ENCODE data around the gene TMEM150B. TPM values are rescaled to one million over a fixed set of nuclear protein-coding genes. Genes with fewer than 3 reads are reported as not detected.

TMEM150B gene, protein sequence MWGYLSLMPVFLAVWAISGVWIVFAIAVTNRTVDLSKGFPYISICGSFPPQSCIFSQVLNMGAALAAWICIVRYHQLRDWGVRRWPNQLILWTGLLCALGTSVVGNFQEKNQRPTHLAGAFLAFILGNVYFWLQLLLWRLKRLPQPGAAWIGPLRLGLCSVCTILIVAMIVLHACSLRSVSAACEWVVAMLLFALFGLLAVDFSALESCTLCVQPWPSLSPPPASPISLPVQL
- polyA plus RNA-seq (2011; rRNA removed) (0.39 and 0.52 TPM in 2 replicates), polyA plus RNA-seq (2017; fragmentation: RNase III; extraction: RNeasy Plus Mini Kit Qiagen cat#74134 plus additional on column Dnase treatment) (0.26 to 0.45 TPM (median 0.26 TPM) in 3 replicates), polyA minus RNA-seq (2011; rRNA and poly(A)+ RNA removed) (0.78 and 1.1 TPM in 2 replicates)
- polyA plus RNA-seq (2012; cell fraction: cytosol; rRNA removed) = 0.12 and 0.16 TPM in 2 replicates
- 0.51 and 0.58 TPM in 2 replicates for polyA plus RNA-seq (2012; cell fraction: nucleus; rRNA removed)

DNA sequence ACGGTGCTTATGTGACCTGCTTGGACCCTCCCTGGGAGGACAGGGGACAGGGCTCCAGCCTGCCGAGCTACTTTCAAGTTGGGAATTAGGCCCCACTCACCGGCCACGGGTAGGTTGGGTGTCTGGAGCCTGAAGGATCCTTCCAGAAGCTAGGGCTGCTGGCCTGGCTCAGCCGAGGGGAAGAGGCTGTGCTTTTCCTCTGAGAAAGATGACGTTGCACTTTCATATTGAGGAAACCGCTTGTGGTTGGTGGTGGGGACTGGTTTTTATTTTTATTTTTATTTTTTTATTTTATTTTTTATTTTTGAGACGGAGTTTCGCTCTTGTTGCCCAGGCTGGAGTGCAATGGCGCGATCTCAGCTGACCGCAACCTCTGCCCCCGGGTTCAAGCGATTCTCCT, at the start of gene TMEM150B:
TMEM150B (minus strand) TSS at position 170 of the 400 bp plus-strand sequence. CDS start 4,305 bp downstream, outside the sequence.
- 91% methylated on average over 14 of the region's 14 CpGs for WGBS (ENCODE audit: missing lambda C conversion rate)
- Histone ChIP-seq H3K4me2 (no peak within 1 kb of the TSS), H3K9me3 (no peaks in the 10 kb centered on the region), H3K27ac (peak within 1 kb of the TSS in 1 of 2 experiments; percentile 65; a peak in 3 of 6 replicates), H3K4me1 (peaks cover 33% of the 10 kb centered on the region), H3K4me3 (no peak within 1 kb of the TSS)
- ATAC-seq (no peak), DNase-seq (ENCODE audit: low read depth in 1 of 2, low spot score in 1 of 2) (no peak), FAIRE-seq (no peak)
- POLR2A ChIA-PET = no interaction called here
- TF ChIP-seq MAFK (IDR thresholded peaks at IDR 0.05; ENCODE audit: partially characterized antibody) (peak; percentile 40), EHF (CRISPR knock-in tag; IDR thresholded peaks at IDR 0.05) (no peak)
- CTCF ChIA-PET = interaction anchor here (1.1 to 21.1 kb wide), 9 partner anchors 9 to 184 kb away, joined by 3 to 306 read pairs (median 4); partner anchors contain the start of gene KMT5C

DNA sequence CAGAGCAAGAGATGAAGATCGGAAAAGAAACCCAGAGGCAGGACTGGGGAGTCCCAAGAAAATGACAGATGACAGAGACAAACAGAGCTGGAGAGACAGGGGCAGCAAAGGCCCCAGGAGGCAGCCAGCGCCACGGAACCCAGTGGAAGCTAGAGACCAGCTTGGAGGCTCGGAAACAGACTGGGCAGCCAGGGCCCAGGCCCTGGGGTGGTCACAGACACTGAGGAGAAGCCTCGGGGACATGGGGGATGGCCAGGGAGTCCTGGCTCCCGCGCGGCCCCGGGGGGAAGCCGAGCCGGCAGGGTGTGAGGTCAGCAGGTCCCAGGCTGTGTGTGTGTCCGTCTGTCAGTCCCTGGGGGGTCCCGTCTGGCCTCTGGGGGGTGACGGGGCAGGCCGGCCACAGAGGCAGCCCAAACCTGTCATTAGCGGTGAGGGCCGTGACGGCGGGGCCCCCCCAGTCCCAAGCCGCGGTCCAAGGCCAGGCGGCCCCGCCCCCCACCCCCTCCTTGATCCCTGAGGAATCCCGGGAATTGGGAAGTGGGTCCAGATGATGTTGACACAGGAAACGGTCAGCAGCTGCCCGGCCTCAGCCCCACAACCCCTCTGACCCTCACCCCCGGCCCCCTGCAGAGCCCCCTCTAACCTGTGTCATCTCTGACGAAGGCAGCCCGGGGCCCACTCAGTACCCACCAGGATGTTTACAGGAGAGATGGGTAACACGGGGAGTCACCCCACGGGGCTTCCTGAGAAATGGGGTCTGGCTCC, 49.0 kb upstream of the TMEM150B start:
- 3% methylated on average over 23 of the region's 31 CpGs for WGBS (ENCODE audit: missing lambda C conversion rate)
- FAIRE-seq (no peak), ATAC-seq (peak; percentile 25 to 35), DNase-seq (ENCODE audit: low read depth in 1 of 2, low spot score in 1 of 2) (peak; percentile 75 to 88)
- CTCF ChIA-PET = interaction anchor here (0.7 to 2.5 kb wide), 4 partner anchors 10 to 283 kb away, joined by 4 to 17 read pairs (median 5); partner anchors contain the start of gene TMEM238
- Histone ChIP-seq H3K9me3 (no peaks in the 10 kb centered on the region), H3K4me3 (peak overlapping the region; percentile 15; the same call in 1 of the 3 replicates), H3K27ac (peak overlapping the region; percentile 91 to 96), H3K4me1 (peaks cover 87% of the 10 kb centered on the region), H3K4me2 (peak overlapping the region; percentile 65)
- POLR2A ChIA-PET = interaction anchor here (1.0 to 1.1 kb wide), 3 partner anchors 8 to 225 kb away, joined by 3 to 7 read pairs (median 3); partner anchors contain the start of genes FIZ1 and TMEM238
- TF ChIP-seq BHLHE40 (IDR thresholded peaks at IDR 0.05; ENCODE audit: low read depth, low read length) (no peak), PHF8 (IDR thresholded peaks at IDR 0.05; ENCODE audit: borderline replicate concordance, low read depth) (no peak), MYC (IDR thresholded peaks at IDR 0.05; ENCODE audit: borderline replicate concordance, low read length) (no peak), HOXA7 (CRISPR knock-in tag; IDR thresholded peaks at IDR 0.05) (no peak), TP53 (CRISPR knock-in tag; IDR thresholded peaks at IDR 0.05) (no peak), RAD21 (conservative IDR thresholded peaks at IDR 0.05 in 1 of 2, IDR thresholded peaks at IDR 0.05 in 1 of 2) (0 out of 5 replicates have a peak, but pooled peaks of 1 of the 2 experiments have one; percentile 31), NFE2L2 (conservative IDR thresholded peaks at IDR 0.05; ENCODE audit: low read length) (no peak), EHF (CRISPR knock-in tag; IDR thresholded peaks at IDR 0.05) (no peak), CBX8 (IDR thresholded peaks at IDR 0.05) (no peak), JUN (IDR thresholded peaks at IDR 0.05) (peak; percentile 88 to 98; a peak in 4 of 5 replicates), CHD4 (IDR thresholded peaks at IDR 0.05; ENCODE audit: borderline replicate concordance) (no peak), JUNB (IDR thresholded peaks at IDR 0.05) (peak; percentile 85), HEYL (CRISPR knock-in tag; IDR thresholded peaks at IDR 0.05) (no peak), KDM1A (IDR thresholded peaks at IDR 0.05; ENCODE audit: low read depth) (no peak), ZFP36 (IDR thresholded peaks at IDR 0.05; ENCODE audit: borderline replicate concordance, partially characterized antibody) (no peak), TFCP2L1 (CRISPR knock-in tag; IDR thresholded peaks at IDR 0.05) (peak; percentile 89; the same call in 1 of the 2 replicates), SMC3 (IDR thresholded peaks at IDR 0.05) (peak; percentile 24; the same call in 2 of the 3 replicates), ZNF302 (CRISPR knock-in tag; IDR thresholded peaks at IDR 0.05) (no peak), NR3C1 (IDR thresholded peaks at IDR 0.05) (no peak), POLR2AphosphoS2 (conservative IDR thresholded peaks at IDR 0.05; ENCODE audit: low read length) (no peak), RFX5 (IDR thresholded peaks at IDR 0.05) (no peak), CBX2 (IDR thresholded peaks at IDR 0.05; ENCODE audit: borderline replicate concordance, low read depth) (no peak), GATA3 (IDR thresholded peaks at IDR 0.05; ENCODE audit: borderline replicate concordance) (peak; percentile 88), MAZ (IDR thresholded peaks at IDR 0.05; ENCODE audit: borderline replicate concordance, low read depth, low read length) (no peak), FOXS1 (CRISPR knock-in tag; IDR thresholded peaks at IDR 0.05) (no peak)
- TF ChIP-seq, protein P1, sequence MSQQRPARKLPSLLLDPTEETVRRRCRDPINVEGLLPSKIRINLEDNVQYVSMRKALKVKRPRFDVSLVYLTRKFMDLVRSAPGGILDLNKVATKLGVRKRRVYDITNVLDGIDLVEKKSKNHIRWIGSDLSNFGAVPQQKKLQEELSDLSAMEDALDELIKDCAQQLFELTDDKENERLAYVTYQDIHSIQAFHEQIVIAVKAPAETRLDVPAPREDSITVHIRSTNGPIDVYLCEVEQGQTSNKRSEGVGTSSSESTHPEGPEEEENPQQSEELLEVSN (IDR thresholded peaks at IDR 0.05; ENCODE audit: borderline replicate concordance, low read depth) = no peak
- TF ChIP-seq, protein P2, sequence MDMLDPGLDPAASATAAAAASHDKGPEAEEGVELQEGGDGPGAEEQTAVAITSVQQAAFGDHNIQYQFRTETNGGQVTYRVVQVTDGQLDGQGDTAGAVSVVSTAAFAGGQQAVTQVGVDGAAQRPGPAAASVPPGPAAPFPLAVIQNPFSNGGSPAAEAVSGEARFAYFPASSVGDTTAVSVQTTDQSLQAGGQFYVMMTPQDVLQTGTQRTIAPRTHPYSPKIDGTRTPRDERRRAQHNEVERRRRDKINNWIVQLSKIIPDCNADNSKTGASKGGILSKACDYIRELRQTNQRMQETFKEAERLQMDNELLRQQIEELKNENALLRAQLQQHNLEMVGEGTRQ (IDR thresholded peaks at IDR 0.05) = no peak
- TF ChIP-seq, protein P3, sequence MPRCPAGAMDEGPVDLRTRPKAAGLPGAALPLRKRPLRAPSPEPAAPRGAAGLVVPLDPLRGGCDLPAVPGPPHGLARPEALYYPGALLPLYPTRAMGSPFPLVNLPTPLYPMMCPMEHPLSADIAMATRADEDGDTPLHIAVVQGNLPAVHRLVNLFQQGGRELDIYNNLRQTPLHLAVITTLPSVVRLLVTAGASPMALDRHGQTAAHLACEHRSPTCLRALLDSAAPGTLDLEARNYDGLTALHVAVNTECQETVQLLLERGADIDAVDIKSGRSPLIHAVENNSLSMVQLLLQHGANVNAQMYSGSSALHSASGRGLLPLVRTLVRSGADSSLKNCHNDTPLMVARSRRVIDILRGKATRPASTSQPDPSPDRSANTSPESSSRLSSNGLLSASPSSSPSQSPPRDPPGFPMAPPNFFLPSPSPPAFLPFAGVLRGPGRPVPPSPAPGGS (IDR thresholded peaks at IDR 0.05) = peak; percentile 63; the same call in 1 of the 3 replicates
- TF ChIP-seq, protein P4, sequence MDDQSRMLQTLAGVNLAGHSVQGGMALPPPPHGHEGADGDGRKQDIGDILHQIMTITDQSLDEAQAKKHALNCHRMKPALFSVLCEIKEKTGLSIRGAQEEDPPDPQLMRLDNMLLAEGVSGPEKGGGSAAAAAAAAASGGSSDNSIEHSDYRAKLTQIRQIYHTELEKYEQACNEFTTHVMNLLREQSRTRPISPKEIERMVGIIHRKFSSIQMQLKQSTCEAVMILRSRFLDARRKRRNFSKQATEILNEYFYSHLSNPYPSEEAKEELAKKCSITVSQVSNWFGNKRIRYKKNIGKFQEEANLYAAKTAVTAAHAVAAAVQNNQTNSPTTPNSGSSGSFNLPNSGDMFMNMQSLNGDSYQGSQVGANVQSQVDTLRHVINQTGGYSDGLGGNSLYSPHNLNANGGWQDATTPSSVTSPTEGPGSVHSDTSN (IDR thresholded peaks at IDR 0.05) = peak; percentile 81

Measured in A549 (cell line).